ENCODE data around the gene IDH3A.

Gene IDH3A

GRCh38 chr15:78164010-78164409 is 14.8 kb downstream of the IDH3A start:
- no peak for DNase-seq (ENCODE audit: low read depth in 1 of 2, low spot score in 1 of 2)

GRCh38 chr15:78167227-78167888 is 18.2 kb downstream of the IDH3A start:
- no peak for DNase-seq (ENCODE audit: low read depth in 1 of 2, low spot score in 1 of 2)

- no peak for DNase-seq (ENCODE audit: low read depth in 1 of 2, low spot score in 1 of 2)
These were observed 19.4 kb downstream of the IDH3A start for GRCh38 chr15:78168608-78169007.

- no peak for DNase-seq (ENCODE audit: low read depth in 1 of 2, low spot score in 1 of 2)
These were observed 21.9 kb downstream of the IDH3A start for GRCh38 chr15:78170848-78171773.

GRCh38 chr15:78171864-78172472 is 22.8 kb downstream of the IDH3A start:
- DNase-seq (ENCODE audit: low read depth in 1 of 2, low spot score in 1 of 2) = no peak

- no peak for DNase-seq (ENCODE audit: low read depth in 1 of 2, low spot score in 1 of 2)
These were observed 25.2 kb downstream of the IDH3A start for GRCh38 chr15:78174401-78174800.

- no peak for DNase-seq (ENCODE audit: low read depth in 1 of 2, low spot score in 1 of 2)
These were observed 26.2 kb downstream of the IDH3A start for GRCh38 chr15:78175330-78175729.

GRCh38 chr15:78177447-78177873 is 28.3 kb downstream of the IDH3A start:
- DNase-seq (ENCODE audit: low read depth in 1 of 2, low spot score in 1 of 2) = no peak

- DNase-seq (ENCODE audit: low read depth in 1 of 2, low spot score in 1 of 2) = no peak
These were observed 28.9 kb downstream of the IDH3A start for GRCh38 chr15:78178064-78178463.

GRCh38 chr15:78179286-78179840 is 30.2 kb downstream of the IDH3A start:
- DNase-seq (ENCODE audit: low read depth in 1 of 2, low spot score in 1 of 2) = no peak

- DNase-seq (ENCODE audit: low read depth in 1 of 2, low spot score in 1 of 2) = no peak
These were observed 30.7 kb downstream of the IDH3A start for GRCh38 chr15:78179906-78180305.

GRCh38 chr15:78182336-78182700 is 33.2 kb downstream of the IDH3A start:
- no peak for DNase-seq (ENCODE audit: low read depth in 1 of 2, low spot score in 1 of 2)

GRCh38 chr15:78182821-78183220 is 33.7 kb downstream of the IDH3A start:
- no peak for DNase-seq (ENCODE audit: low read depth in 1 of 2, low spot score in 1 of 2)

GRCh38 chr15:78192826-78193594 is 43.8 kb downstream of the IDH3A start:
- DNase-seq (ENCODE audit: low read depth in 1 of 2, low spot score in 1 of 2) = no peak

GRCh38 chr15:78193731-78194567 is 44.8 kb downstream of the IDH3A start:
- DNase-seq (ENCODE audit: low read depth in 1 of 2, low spot score in 1 of 2) = no peak

GRCh38 chr15:78194568-78194925 is 45.4 kb downstream of the IDH3A start:
- no peak for DNase-seq (ENCODE audit: low read depth in 1 of 2, low spot score in 1 of 2)

- DNase-seq (ENCODE audit: low read depth in 1 of 2, low spot score in 1 of 2) = peak in 1 of 2 donors; percentile 13
These were observed 46.6 kb downstream of the IDH3A start for GRCh38 chr15:78195735-78196201.

GRCh38 chr15:78197632-78198031 is 48.5 kb downstream of the IDH3A start:
- DNase-seq (ENCODE audit: low read depth in 1 of 2, low spot score in 1 of 2) = no peak

- DNase-seq (ENCODE audit: low read depth in 1 of 2, low spot score in 1 of 2) = no peak
These were observed 51.2 kb downstream of the IDH3A start for GRCh38 chr15:78200276-78200930.
